KMS-11 (cell line): ENCODE results near the gene LYSMD2.

Experiments
- H2AFZ ChIP-seq: fragments of 200-600 bp; sonication (generic); 2 replicates; pipeline ENCODE4 v1.6.1; 2016; ENCODE audit warnings: antibody characterized with exemption, mixed run types, low read depth
- H3K27ac ChIP-seq: fragments of 200-600 bp; sonication (generic); 2 replicates; pipeline ENCODE4 v1.6.1; 2016; ENCODE audit warnings: mild to moderate bottlenecking, mixed run types
- H3K27me3 ChIP-seq: fragments of 200-600 bp; sonication (generic); 2 replicates; pipeline ENCODE4 v1.6.1; 2017; ENCODE audit warnings: mild to moderate bottlenecking, low read depth, mixed run types, moderate library complexity; ENCODE audit not compliant: insufficient read depth
- H3K36me3 ChIP-seq: fragments of 200-600 bp; sonication (generic); 2 replicates; pipeline ENCODE4 v1.6.1; 2017; ENCODE audit warnings: mild to moderate bottlenecking, mixed run types; ENCODE audit not compliant: insufficient read depth
- H3K4me1 ChIP-seq: fragments of 200-600 bp; sonication (generic); 2 replicates; pipeline ENCODE4 v1.6.1; 2016; ENCODE audit warnings: mild to moderate bottlenecking, low read depth, mixed run types; ENCODE audit not compliant: poor library complexity, severe bottlenecking
- H3K4me2 ChIP-seq: fragments of 200-600 bp; sonication (generic); 2 replicates; pipeline ENCODE4 v1.7.0; 2016; ENCODE audit warnings: mild to moderate bottlenecking, mixed run types
- H3K4me3 ChIP-seq: fragments of 200-600 bp; sonication (generic); IDR thresholded peaks from 2 replicates; pipeline ENCODE4 v1.6.1; 2017; ENCODE audit warnings: low read depth, low read length, mixed read lengths; ENCODE audit not compliant: insufficient read depth
- H3K79me2 ChIP-seq: fragments of 200-600 bp; sonication (generic); 2 replicates; pipeline ENCODE4 v1.6.1; 2016; ENCODE audit warnings: low read depth, mixed run types; ENCODE audit not compliant: insufficient read depth
- H3K9ac ChIP-seq: fragments of 200-600 bp; sonication (generic); 2 replicates; pipeline ENCODE4 v1.6.1; 2016; ENCODE audit warnings: mild to moderate bottlenecking, mixed run types
- H4K20me1 ChIP-seq: fragments of 200-600 bp; sonication (generic); 2 replicates; pipeline ENCODE4 v1.6.1; 2016; ENCODE audit warnings: mild to moderate bottlenecking, mixed run types; ENCODE audit not compliant: insufficient read depth
- CTCF ChIP-seq: fragments of 200-600 bp; sonication (generic); conservative IDR thresholded peaks from 2 replicates; pipeline ENCODE4 v1.6.1; 2017; ENCODE audit warnings: low read depth, mild to moderate bottlenecking, antibody characterized with exemption, low read length, moderate library complexity, mixed read lengths

Gene LYSMD2

DNA sequence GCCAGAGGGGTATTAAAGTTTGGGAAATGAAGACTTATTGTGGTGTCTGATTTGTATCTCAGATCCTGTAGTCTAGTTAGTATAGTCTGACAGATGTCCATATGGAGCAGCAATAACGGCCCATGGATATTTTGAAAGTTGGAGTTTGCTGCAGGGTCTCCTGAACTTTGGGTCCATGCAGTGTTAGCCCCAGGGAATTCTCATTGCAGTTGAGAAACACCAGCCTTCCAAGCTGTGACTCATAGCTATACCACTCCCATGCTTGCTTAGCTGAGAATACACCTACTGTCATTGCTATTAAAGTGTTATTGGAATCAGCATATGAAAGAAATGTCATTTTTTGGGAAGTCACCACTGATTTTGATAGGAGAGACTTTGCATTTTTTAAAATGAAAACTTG, 43.2 kb upstream of the LYSMD2 start:
- H4K20me1 ChIP-seq, result no peaks in the 10 kb centered on the region
- H3K4me1 ChIP-seq, result no peaks in the 10 kb centered on the region
- H3K9ac ChIP-seq, result no peak overlapping the region
- no peaks in the 10 kb centered on the region for H3K27me3 ChIP-seq
- no peak overlapping the region for H3K27ac ChIP-seq
- no peak overlapping the region for H3K4me2 ChIP-seq
- H2AFZ ChIP-seq, result no peak overlapping the region
- H3K36me3 ChIP-seq, result no peaks in the 10 kb centered on the region
- H3K4me3 ChIP-seq, result no peak overlapping the region
- no peaks in the 10 kb centered on the region for H3K79me2 ChIP-seq
- TF ChIP-seq CTCF, result no peak

- Histone ChIP-seq H3K4me3 (no peak overlapping the region), H3K4me2 (no peak overlapping the region), H3K4me1 (no peaks in the 10 kb centered on the region), H3K27me3 (no peaks in the 10 kb centered on the region), H3K9ac (no peak overlapping the region), H3K27ac (no peak overlapping the region), H3K36me3 (no peaks in the 10 kb centered on the region), H3K79me2 (no peaks in the 10 kb centered on the region), H2AFZ (no peak overlapping the region), H4K20me1 (no peaks in the 10 kb centered on the region)
- peak; percentile 78 for TF ChIP-seq CTCF
Measured at GRCh38 chr15:51776952-51777569, 39.6 kb upstream of the LYSMD2 start.

GRCh38 chr15:51775967-51776816, 38.7 kb upstream of the LYSMD2 start:
- no peaks in the 10 kb centered on the region for H4K20me1 ChIP-seq
- no peaks in the 10 kb centered on the region for H3K27me3 ChIP-seq
- no peak overlapping the region for H2AFZ ChIP-seq
- no peak overlapping the region for H3K9ac ChIP-seq
- no peak overlapping the region for H3K4me3 ChIP-seq
- H3K27ac ChIP-seq, result no peak overlapping the region
- TF ChIP-seq CTCF, result peak; percentile 80
- no peaks in the 10 kb centered on the region for H3K79me2 ChIP-seq
- H3K36me3 ChIP-seq, result no peaks in the 10 kb centered on the region
- H3K4me2 ChIP-seq, result no peak overlapping the region
- no peaks in the 10 kb centered on the region for H3K4me1 ChIP-seq

GRCh38 chr15:51774916-51775315, 37.5 kb upstream of the LYSMD2 start:
- no peaks in the 10 kb centered on the region for H4K20me1 ChIP-seq
- H3K36me3 ChIP-seq, result no peaks in the 10 kb centered on the region
- no peak overlapping the region for H2AFZ ChIP-seq
- no peak overlapping the region for H3K4me2 ChIP-seq
- H3K9ac ChIP-seq, result no peak overlapping the region
- TF ChIP-seq CTCF, result no peak
- H3K4me1 ChIP-seq, result no peaks in the 10 kb centered on the region
- no peak overlapping the region for H3K27ac ChIP-seq
- no peaks in the 10 kb centered on the region for H3K27me3 ChIP-seq
- H3K4me3 ChIP-seq, result no peak overlapping the region
- no peaks in the 10 kb centered on the region for H3K79me2 ChIP-seq
